ENCODE measurements around the gene NFAT5. TPM values are rescaled to one million over a fixed set of nuclear protein-coding genes. Genes with fewer than 3 reads are reported as not detected.

Gene NFAT5
- total RNA-seq, 1 donor from 2014 or later: 30.1 TPM

- Mint-ChIP-seq H3K4me3 (no peak overlapping the region), H3K36me3 (peaks cover 4% of the 10 kb centered on the region), H3K4me1 (ENCODE audit: unreplicated experiment) (peaks cover 11% of the 10 kb centered on the region), H3K27me3 (no peaks in the 10 kb centered on the region), H3K27ac (no peak overlapping the region), H3K9me3 (peaks cover 10% of the 10 kb centered on the region)
- no peak for DNase-seq (ENCODE audit: extremely low spot score, unreplicated experiment)
- no peak for TF ChIP-seq CTCF (conservative IDR thresholded peaks at IDR 0.05)
These were observed 42.9 kb upstream of the NFAT5 start for GRCh38 chr16:69522732-69523404.

GRCh38 chr16:69523566-69524305, 42.0 kb upstream of the NFAT5 start:
- TF ChIP-seq CTCF (conservative IDR thresholded peaks at IDR 0.05): no peak
- H3K27ac Mint-ChIP-seq: no peak overlapping the region
- peaks cover 10% of the 10 kb centered on the region for H3K9me3 Mint-ChIP-seq
- H3K4me1 Mint-ChIP-seq (ENCODE audit: unreplicated experiment): peaks cover 11% of the 10 kb centered on the region
- peaks cover 4% of the 10 kb centered on the region for H3K36me3 Mint-ChIP-seq
- no peak overlapping the region for H3K4me3 Mint-ChIP-seq
- no peak for DNase-seq (ENCODE audit: extremely low spot score, unreplicated experiment)
- no peaks in the 10 kb centered on the region for H3K27me3 Mint-ChIP-seq

GRCh38 chr16:69526831-69527655, 38.7 kb upstream of the NFAT5 start:
- no peak overlapping the region for H3K4me3 Mint-ChIP-seq
- peaks cover 8% of the 10 kb centered on the region for H3K9me3 Mint-ChIP-seq
- H3K27ac Mint-ChIP-seq: no peak overlapping the region
- peaks cover 2% of the 10 kb centered on the region for H3K36me3 Mint-ChIP-seq
- no peak for TF ChIP-seq CTCF (conservative IDR thresholded peaks at IDR 0.05)
- no peak for DNase-seq (ENCODE audit: extremely low spot score, unreplicated experiment)
- H3K27me3 Mint-ChIP-seq: no peaks in the 10 kb centered on the region
- H3K4me1 Mint-ChIP-seq (ENCODE audit: unreplicated experiment): peaks cover 19% of the 10 kb centered on the region

GRCh38 chr16:69531988-69532387, 33.8 kb upstream of the NFAT5 start:
- no peak overlapping the region for H3K27ac Mint-ChIP-seq
- peaks cover 37% of the 10 kb centered on the region for H3K4me1 Mint-ChIP-seq (ENCODE audit: unreplicated experiment)
- H3K4me3 Mint-ChIP-seq: no peak overlapping the region
- no peaks in the 10 kb centered on the region for H3K9me3 Mint-ChIP-seq
- TF ChIP-seq CTCF (conservative IDR thresholded peaks at IDR 0.05): no peak
- DNase-seq (ENCODE audit: extremely low spot score, unreplicated experiment): no peak
- H3K27me3 Mint-ChIP-seq: no peaks in the 10 kb centered on the region
- H3K36me3 Mint-ChIP-seq: no peaks in the 10 kb centered on the region

- Mint-ChIP-seq H3K4me1 (ENCODE audit: unreplicated experiment) (peaks cover 43% of the 10 kb centered on the region), H3K27me3 (no peaks in the 10 kb centered on the region), H3K36me3 (no peaks in the 10 kb centered on the region), H3K27ac (no peak overlapping the region), H3K4me3 (no peak overlapping the region), H3K9me3 (no peaks in the 10 kb centered on the region)
- no peak for DNase-seq (ENCODE audit: extremely low spot score, unreplicated experiment)
- peak; percentile 32 for TF ChIP-seq CTCF (conservative IDR thresholded peaks at IDR 0.05)
These were observed 32.9 kb upstream of the NFAT5 start for GRCh38 chr16:69532641-69533455.
